GM12878 (cell line): Measurements from ENCODE around the gene SETBP1.

Experiments used
- CTCF ChIP-seq, 3 experiments: IDR thresholded peaks in 2 of 3; conservative IDR thresholded peaks in 1 of 3; 2 replicates each; pipeline ENCODE4 v1.5.1; 2011; ENCODE audit warnings: low read depth in 3 of 3, low read length in 3 of 3, mild to moderate bottlenecking in 3 of 3, control low read depth in 2 of 3, moderate library complexity in 2 of 3, inconsistent platforms in 1 of 3, mixed read lengths in 1 of 3; ENCODE audit not compliant: control insufficient read depth in 2 of 3, insufficient read depth in 1 of 3; ENCODE audit errors: extremely low read depth in 1 of 3
- EGR1 ChIP-seq, 2 experiments: IDR thresholded peaks; 1 replicate in 1 of 2; 2 replicates in 1 of 2; pipeline ENCODE4 v1.6.1; 2011 to 2012; ENCODE audit warnings: low read depth in 2 of 2, low read length in 2 of 2, borderline replicate concordance in 1 of 2, mild to moderate bottlenecking in 1 of 2, moderate library complexity in 1 of 2
- EP300 ChIP-seq, 2 experiments: fragments of 150-350 bp in 1 of 2; IDR thresholded peaks; 2 replicates each; pipeline ENCODE4 v1.6.1; 2011 to 2012; ENCODE audit warnings: low read depth in 2 of 2, low read length in 2 of 2, borderline replicate concordance in 1 of 2, improper control_type of control experiment in 1 of 2, inconsistent platforms in 1 of 2; ENCODE audit not compliant: control insufficient read depth in 1 of 2
- FOS ChIP-seq: IDR thresholded peaks from 3 replicates; pipeline ENCODE4 v1.6.1; 2011; ENCODE audit warnings: borderline replicate concordance; ENCODE audit not compliant: insufficient read length; ENCODE audit errors: extremely low read depth
- POLR2A ChIP-seq: IDR thresholded peaks from 2 replicates; pipeline ENCODE4 v1.6.1; 2011; ENCODE audit warnings: low read depth, mild to moderate bottlenecking, low read length
- SMC3 ChIP-seq: IDR thresholded peaks from 2 replicates; pipeline ENCODE4 v1.6.1; 2011; ENCODE audit warnings: low read length, improper control_type of control experiment, borderline replicate concordance
- SP1 ChIP-seq: IDR thresholded peaks from one replicate; pipeline ENCODE4 v1.6.1; 2011; ENCODE audit warnings: low read depth, low read length
- SREBF1 ChIP-seq: IDR thresholded peaks from 2 replicates; pipeline ENCODE4 v1.6.1; 2012; ENCODE audit warnings: mild to moderate bottlenecking, low read length
- SUZ12 ChIP-seq: fragments of 200-600 bp; sonication (generic); IDR thresholded peaks from one replicate; pipeline ENCODE4 v1.6.1; 2018; ENCODE audit warnings: antibody characterized with exemption, mild to moderate bottlenecking; ENCODE audit not compliant: unreplicated experiment
- YY1 ChIP-seq: IDR thresholded peaks from 2 replicates; pipeline ENCODE4 v1.6.1; 2011; ENCODE audit warnings: low read depth, mild to moderate bottlenecking, low read length
- ZSCAN29 ChIP-seq: fragments of 450-650 bp; IDR thresholded peaks from 2 replicates; pipeline ENCODE4 v1.6.1; 2017; ENCODE audit warnings: mild to moderate bottlenecking, moderate library complexity
- TF ChIP-seq, protein P1 (sequence below): IDR thresholded peaks from 2 replicates; pipeline ENCODE4 v1.6.1; 2012; ENCODE audit warnings: mild to moderate bottlenecking, low read depth, low read length

DNA sequence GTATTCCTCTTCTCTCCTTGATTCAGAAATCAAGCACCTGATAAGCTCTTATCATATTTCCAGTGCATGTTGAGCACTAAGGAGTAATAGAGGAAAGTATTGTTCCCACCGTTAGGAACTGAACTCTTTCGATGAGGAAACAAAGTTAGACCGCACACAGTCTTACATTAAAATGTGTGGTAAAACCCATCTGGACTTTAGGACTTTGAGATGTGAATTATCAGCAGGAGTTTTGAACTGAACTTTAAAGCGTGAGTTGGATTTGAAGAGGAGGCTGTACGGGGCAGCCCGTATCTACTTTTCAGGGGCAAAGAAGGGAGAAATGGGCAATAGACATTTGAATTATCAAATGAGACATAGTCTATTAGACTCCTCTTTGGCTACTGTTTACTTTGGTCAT is 134.4 kb downstream of the SETBP1 start:
- no peak for TF ChIP-seq EP300 (IDR thresholded peaks at IDR 0.05; ENCODE audit: borderline replicate concordance in 1 of 2, control insufficient read depth in 1 of 2, low read depth in 2 of 2, low read length in 2 of 2)
- TF ChIP-seq EGR1 (IDR thresholded peaks at IDR 0.05; ENCODE audit: borderline replicate concordance in 1 of 2, low read depth in 2 of 2, low read length in 2 of 2): no peak
- TF ChIP-seq, protein P1, sequence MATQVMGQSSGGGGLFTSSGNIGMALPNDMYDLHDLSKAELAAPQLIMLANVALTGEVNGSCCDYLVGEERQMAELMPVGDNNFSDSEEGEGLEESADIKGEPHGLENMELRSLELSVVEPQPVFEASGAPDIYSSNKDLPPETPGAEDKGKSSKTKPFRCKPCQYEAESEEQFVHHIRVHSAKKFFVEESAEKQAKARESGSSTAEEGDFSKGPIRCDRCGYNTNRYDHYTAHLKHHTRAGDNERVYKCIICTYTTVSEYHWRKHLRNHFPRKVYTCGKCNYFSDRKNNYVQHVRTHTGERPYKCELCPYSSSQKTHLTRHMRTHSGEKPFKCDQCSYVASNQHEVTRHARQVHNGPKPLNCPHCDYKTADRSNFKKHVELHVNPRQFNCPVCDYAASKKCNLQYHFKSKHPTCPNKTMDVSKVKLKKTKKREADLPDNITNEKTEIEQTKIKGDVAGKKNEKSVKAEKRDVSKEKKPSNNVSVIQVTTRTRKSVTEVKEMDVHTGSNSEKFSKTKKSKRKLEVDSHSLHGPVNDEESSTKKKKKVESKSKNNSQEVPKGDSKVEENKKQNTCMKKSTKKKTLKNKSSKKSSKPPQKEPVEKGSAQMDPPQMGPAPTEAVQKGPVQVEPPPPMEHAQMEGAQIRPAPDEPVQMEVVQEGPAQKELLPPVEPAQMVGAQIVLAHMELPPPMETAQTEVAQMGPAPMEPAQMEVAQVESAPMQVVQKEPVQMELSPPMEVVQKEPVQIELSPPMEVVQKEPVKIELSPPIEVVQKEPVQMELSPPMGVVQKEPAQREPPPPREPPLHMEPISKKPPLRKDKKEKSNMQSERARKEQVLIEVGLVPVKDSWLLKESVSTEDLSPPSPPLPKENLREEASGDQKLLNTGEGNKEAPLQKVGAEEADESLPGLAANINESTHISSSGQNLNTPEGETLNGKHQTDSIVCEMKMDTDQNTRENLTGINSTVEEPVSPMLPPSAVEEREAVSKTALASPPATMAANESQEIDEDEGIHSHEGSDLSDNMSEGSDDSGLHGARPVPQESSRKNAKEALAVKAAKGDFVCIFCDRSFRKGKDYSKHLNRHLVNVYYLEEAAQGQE: no peak
- no peak for TF ChIP-seq CTCF (IDR thresholded peaks at IDR 0.05 in 2 of 3, conservative IDR thresholded peaks at IDR 0.05 in 1 of 3; ENCODE audit: control insufficient read depth in 2 of 3, extremely low read depth in 1 of 3, insufficient read depth in 1 of 3, low read depth in 3 of 3, low read length in 3 of 3)
- TF ChIP-seq ZSCAN29: no peak
- no peak for TF ChIP-seq SMC3
- no peak for TF ChIP-seq POLR2A
- no peak for TF ChIP-seq FOS
- TF ChIP-seq YY1: no peak
- TF ChIP-seq SREBF1: no peak
- TF ChIP-seq SUZ12: no peak
- no peak for TF ChIP-seq SP1
